NCI-H774 (cell line): Measurements from ENCODE around the gene PER3.
A peak's percentile ranks its signal among the peaks of the same experiment; 100 is the strongest.

Experiments
- DNase-seq: peaks from one replicate; lab custom pipeline; 2025; lab: John Stamatoyannopoulos, UW

Gene PER3

DNA sequence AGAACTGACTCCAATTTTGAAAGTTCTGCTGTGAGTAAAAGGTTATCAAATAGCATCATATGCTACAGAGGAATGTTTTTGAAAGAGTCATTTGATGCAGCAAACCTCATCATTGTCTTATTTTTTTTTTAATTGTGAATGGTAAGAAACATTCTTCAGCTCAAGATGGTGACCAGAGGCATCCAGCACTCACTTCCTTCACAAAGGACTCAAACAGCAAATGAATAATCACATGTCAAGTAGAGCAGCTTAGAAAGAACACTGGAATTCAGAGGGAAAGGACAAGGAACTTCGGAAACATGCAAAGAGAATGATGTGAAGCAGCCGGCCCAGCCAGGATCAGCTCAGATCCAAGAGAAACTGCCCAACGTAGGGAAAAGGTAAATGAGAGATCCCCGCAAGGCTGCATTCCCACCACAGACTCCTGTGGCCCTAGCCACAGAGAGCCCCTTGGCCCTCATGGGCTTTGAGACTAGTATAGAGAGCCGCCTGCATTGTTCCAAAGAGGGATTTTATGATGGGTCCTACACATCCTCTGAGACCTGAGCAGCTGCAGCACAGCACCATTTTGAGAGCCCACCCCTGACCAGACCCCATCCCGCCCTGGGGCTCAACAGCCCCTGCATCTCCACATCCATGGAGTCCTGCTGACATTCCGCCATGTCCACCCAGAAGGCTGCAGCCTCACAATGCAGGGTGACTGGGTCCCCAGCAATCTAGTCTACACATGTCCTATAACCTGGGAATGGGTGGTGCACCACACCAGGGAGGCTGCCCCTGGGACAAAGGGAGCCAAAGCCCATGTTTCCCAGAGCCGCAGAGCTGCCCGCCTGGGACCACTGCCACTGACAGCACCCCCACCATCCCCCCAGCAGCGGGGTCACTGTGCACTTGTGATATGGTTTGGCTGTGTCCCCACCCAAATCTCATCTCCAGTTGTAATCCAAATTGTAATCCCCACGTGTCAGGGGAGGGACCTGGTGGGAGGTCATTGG, 90.0 kb downstream of the PER3 start:
- no peak for DNase-seq

DNA sequence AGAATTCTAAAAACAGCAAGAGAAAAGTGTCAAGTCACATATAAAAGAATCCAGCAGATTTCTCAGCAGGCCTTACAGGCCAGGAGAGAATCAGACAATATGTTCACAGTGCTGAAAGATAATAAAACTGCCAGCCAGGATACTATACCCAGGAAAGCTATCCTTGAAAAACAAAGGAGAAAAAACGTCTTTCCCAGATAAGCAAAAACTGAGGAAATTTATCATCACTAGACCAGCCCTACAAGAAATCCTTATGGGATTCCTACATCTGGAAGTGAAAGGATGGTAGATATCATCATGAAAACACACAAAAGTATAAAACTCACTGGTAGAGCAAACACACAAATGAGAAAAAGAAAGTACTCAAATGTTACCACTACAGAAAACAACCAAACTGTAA, 93.9 kb downstream of the PER3 start:
- DNase-seq = no peak

DNA sequence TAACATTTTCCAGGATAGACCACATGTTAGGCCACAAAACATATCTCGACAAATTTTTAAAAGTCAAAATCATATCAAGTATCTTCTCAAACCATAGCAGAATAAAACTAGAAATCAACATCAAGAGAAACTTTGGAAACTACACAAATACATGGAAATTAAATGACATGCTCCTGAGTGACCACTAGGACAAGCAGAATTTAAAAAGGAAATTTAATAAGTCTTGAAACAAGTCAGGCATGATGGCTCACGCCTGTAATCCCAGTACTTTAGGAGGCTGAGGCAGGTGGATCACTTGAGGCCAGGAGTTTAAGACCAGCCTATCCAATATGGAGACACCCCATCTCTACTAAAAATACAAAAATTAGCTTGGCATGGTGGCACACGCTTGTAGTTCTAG, 95.1 kb downstream of the PER3 start:
- no peak for DNase-seq

DNA sequence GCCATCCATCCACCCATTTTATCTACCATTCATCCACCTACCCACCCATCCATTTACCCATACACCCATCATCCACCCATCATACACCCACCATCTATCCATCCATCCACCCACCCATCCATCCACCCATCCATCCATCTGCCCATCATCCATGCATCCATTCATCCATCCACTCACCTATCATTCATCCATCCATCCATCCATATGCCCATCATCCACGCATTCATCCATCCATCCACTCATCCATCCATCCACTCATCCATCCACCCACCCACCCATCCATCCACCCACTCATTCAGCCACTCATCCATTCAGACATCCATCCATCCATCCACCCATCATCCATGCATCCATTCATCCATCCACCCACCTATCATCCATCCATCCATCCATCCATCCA, 100.7 kb downstream of the PER3 start:
- DNase-seq = no peak

DNA sequence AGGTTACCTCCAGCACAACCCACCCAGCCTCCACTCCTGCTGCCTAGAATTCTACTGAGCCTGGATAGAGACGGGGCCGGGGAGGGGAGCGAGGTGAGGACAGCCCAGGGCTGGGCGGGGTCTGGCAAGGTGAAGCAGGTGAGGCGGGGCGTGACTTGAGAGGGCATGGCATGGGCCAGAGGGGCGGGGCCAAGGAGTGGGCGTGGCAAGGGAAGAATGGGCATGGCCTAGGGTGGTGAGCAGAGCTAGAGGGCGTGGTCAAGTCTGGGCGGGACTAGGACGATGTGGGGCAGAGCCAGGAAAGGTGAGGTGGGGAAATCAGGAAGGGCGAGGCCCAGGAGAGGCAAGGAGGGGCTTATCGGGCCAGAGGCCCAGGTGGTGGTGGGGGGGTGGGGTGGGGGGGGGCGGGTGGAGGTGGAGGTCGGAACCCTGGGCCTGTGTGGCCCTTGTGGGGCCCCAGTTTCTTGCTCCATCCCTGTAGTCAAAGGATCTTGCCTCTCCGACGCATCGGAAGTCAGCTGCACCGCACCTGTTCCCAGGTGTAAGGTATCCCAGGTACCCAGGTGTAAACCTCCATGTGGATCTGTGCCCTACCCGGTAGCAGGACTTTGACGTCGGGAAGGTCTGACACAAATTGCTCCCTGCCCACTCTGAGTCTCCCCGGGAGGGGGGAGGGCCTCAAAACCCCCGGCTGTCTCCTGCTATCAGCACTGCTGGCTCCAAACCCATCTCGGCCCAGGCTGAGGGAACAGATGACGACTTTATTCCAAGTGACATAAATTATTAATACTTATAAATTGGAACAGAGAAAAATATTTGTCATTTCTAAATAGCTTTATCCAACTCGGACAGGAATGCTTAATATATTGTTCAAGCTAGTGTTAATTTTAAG, 101.7 kb downstream of the PER3 start:
- peak; percentile 28 for DNase-seq

DNA sequence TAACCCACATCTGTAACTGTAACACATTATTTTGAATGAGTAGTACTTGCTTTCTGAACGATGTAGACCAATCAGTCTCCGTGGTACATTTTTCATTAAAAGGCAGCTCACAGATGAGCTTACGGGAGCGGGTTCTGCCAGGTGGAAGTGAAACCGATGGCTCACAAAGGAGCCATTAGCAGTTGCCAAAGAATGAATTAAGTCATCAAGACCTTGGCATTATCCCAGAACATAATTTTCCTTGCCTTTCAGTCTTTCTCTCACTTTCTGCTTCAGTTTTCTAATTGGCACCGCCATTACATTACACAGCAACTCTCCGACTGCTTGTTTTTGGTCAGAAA, 102.3 kb downstream of the PER3 start:
- peak; percentile 3 for DNase-seq

DNA sequence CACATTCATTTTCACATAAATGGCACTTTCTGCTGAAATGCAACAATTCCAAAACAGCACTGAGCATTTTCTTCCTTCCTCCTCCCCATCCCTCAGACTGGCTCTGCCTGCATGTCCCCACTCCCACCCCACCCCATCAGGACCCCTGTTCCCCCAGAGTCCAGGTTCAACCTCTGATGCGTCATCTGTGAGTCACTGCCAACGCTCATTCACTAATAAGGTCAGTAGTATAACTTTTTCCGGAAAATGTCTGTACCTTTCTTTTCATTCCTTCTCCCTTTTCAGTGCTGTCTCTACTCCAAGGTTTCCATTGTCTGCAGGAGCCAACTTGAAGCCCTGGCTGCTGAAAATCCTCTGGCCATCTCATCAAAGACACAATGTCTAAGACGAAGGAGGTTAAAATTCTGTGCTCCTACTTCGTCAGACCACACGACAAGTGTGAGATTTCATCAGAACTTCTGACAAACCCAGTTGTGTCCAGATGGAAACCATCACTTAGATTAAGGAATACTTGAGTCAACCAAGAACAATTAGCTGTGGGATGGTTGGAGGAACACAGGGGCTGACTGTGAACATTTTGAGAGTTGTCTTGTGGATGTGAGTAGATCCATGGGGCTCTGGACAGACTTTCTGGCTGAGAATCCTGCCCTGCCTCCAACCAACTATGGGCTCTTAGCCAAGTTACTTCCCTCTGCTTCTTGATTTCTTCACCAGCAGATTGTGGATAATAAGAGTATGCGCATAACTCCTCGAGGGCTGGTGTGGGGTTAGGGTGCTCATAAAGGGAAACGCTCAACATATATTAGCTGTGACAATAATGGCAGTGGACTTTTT, 104.4 kb downstream of the PER3 start:
- no peak for DNase-seq

DNA sequence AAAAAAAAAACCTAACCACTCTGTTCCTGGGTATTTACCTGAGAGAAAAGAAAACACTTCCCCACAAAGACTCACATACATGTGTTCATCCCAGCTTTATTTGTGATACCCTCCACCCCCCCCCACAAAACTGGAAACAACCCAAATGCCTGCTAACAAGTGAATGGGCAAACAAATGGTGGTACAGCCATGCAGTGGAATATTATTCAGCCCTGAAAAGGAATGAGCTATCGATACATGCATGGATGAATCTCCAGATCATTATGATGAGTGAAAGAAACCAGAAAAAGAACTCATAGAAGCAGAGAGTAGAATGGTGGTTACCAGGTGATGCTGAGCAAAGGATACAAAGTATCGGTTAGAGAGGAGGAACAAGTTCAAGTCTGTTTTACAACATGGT, 106.8 kb downstream of the PER3 start:
- DNase-seq = no peak

DNA sequence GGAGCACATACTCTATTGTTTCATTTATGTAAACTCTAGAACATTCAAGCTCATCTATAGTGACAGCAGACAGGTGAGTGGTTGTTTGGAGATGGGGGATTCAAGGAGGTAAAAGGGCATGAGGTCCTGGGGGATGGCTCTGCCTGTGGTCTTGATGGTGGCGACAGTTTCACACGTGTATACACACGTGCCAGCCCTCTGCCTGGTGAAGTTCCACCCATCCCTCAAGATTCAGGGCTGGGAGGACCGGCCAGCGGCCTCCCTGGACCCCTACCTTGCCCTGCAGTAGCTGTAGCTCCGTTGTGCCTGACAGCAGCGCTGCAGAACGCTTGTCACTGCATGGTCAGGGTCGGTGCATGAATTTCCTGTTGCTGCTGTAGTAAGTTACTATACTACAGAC, 107.7 kb downstream of the PER3 start:
- no peak for DNase-seq

DNA sequence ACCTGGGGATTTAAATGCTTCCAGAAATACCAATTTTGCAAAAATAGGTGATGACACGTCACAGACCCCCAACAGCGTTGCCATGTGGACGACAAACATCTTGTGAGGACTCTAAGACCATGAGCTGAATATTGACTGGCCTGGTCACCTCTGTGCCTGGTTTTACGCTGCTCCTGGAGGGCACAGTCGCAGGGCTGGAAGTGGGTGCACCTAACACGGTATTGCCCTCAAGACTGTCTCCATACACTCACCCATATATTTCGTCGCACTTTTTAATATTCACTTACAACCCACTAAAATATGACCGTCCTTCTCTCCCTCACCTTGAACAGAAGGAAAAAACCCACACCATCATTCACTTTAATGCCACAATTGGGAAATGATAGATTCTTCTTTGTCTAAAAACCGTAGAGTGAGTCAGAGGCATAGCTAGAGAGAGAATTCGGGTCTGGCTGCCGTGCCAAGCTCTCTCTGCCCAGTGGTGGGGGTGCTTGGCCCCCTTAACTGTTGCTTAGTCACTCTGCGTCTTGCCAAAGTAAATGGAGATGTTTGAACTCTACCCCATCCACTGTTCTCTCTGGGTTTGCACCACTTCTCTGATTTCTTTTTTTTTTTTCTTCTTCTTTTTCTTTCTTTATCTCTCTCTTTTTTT, 109.6 kb downstream of the PER3 start:
- DNase-seq = no peak
